MG63 (cell line): Measurements from ENCODE around the gene CDH4. TPM values are rescaled to one million over a fixed set of nuclear protein-coding genes. Genes with fewer than 3 reads are reported as not detected.

Experiments used
- DNase-seq: peaks from one replicate; pipeline ENCODE4 v3.0.0-alpha.2; 2020
- H3K27me3 ChIP-seq: fragments of 250-450 bp; sonication (Bioruptor Pico); 2 replicates; pipeline ENCODE4 v1.5.1; 2020; ENCODE audit warnings: mild to moderate bottlenecking, moderate library complexity
- H3K36me3 ChIP-seq: fragments of 250-450 bp; sonication (Bioruptor Pico); 2 replicates; pipeline ENCODE4 v1.5.1; 2020; ENCODE audit warnings: mild to moderate bottlenecking, moderate library complexity
- H3K4me3 ChIP-seq: fragments of 250-450 bp; sonication (Bioruptor Pico); 2 replicates; pipeline ENCODE4 v1.5.1; 2020; ENCODE audit warnings: mild to moderate bottlenecking, moderate library complexity
- H3K9me3 ChIP-seq: fragments of 250-450 bp; sonication (Bioruptor Pico); 2 replicates; pipeline ENCODE4 v1.5.1; 2020; ENCODE audit warnings: mild to moderate bottlenecking, moderate library complexity
- total RNA-seq: library from RNA; depleted of rRNA; stranded (reverse); fragments of >200 nt; shearing (Covaris generic); gene quantifications from 2 replicates; pipeline ENCODE4 v1.2.3, GENCODE V29; 2014; ENCODE audit warnings: low replicate concordance

The CDH4 gene
- total RNA-seq, 1 experiment from 2014 or later, result not detected

- DNase-seq, result no peak
- Histone ChIP-seq H3K27me3 (peaks cover 23% of the 10 kb centered on the region), H3K9me3 (no peaks in the 10 kb centered on the region), H3K36me3 (no peaks in the 10 kb centered on the region), H3K4me3 (no peak overlapping the region)
These were observed 373.2 kb downstream of the CDH4 start for GRCh38 chr20:61625246-61625645.

- Histone ChIP-seq H3K36me3 (no peaks in the 10 kb centered on the region), H3K4me3 (no peak overlapping the region), H3K27me3 (peaks cover 21% of the 10 kb centered on the region), H3K9me3 (no peaks in the 10 kb centered on the region)
- no peak for DNase-seq
These were observed 374.4 kb downstream of the CDH4 start for GRCh38 chr20:61626412-61626811.

- no peaks in the 10 kb centered on the region for H3K9me3 ChIP-seq
- no peak for DNase-seq
- no peak overlapping the region for H3K4me3 ChIP-seq
- peaks cover 21% of the 10 kb centered on the region for H3K27me3 ChIP-seq
- H3K36me3 ChIP-seq, result no peaks in the 10 kb centered on the region
These were observed 375.8 kb downstream of the CDH4 start for GRCh38 chr20:61627791-61628415.

GRCh38 chr20:61628480-61628879 lies 376.4 kb downstream of the CDH4 start:
- H3K27me3 ChIP-seq, result peaks cover 18% of the 10 kb centered on the region
- DNase-seq, result no peak

GRCh38 chr20:61628901-61629601 lies 377.0 kb downstream of the CDH4 start:
- Histone ChIP-seq H3K9me3 (no peaks in the 10 kb centered on the region), H3K4me3 (no peak overlapping the region), H3K36me3 (no peaks in the 10 kb centered on the region), H3K27me3 (peaks cover 21% of the 10 kb centered on the region)
- DNase-seq, result no peak

More at GRCh38 chr20:61628480-61628879, 376.4 kb downstream of the CDH4 start:
- H3K36me3 ChIP-seq, result no peaks in the 10 kb centered on the region
- no peak overlapping the region for H3K4me3 ChIP-seq
- no peaks in the 10 kb centered on the region for H3K9me3 ChIP-seq

- Histone ChIP-seq H3K27me3 (peaks cover 23% of the 10 kb centered on the region), H3K36me3 (no peaks in the 10 kb centered on the region), H3K4me3 (no peak overlapping the region)
These were observed 377.7 kb downstream of the CDH4 start for GRCh38 chr20:61629602-61630390.

GRCh38 chr20:61630391-61630650 lies 378.3 kb downstream of the CDH4 start:
- H3K9me3 ChIP-seq, result no peaks in the 10 kb centered on the region
- no peak for DNase-seq
- H3K36me3 ChIP-seq, result no peaks in the 10 kb centered on the region
- H3K27me3 ChIP-seq, result peaks cover 23% of the 10 kb centered on the region
- H3K4me3 ChIP-seq, result no peak overlapping the region

More at GRCh38 chr20:61629602-61630390, 377.7 kb downstream of the CDH4 start:
- DNase-seq, result no peak
- no peaks in the 10 kb centered on the region for H3K9me3 ChIP-seq

GRCh38 chr20:61630816-61631215 lies 378.8 kb downstream of the CDH4 start:
- Histone ChIP-seq H3K4me3 (no peak overlapping the region), H3K36me3 (no peaks in the 10 kb centered on the region), H3K9me3 (no peaks in the 10 kb centered on the region), H3K27me3 (peaks cover 20% of the 10 kb centered on the region)
- no peak for DNase-seq

- Histone ChIP-seq H3K27me3 (peaks cover 18% of the 10 kb centered on the region), H3K36me3 (no peaks in the 10 kb centered on the region), H3K9me3 (no peaks in the 10 kb centered on the region), H3K4me3 (no peak overlapping the region)
- no peak for DNase-seq
These were observed 379.7 kb downstream of the CDH4 start for GRCh38 chr20:61631751-61632150.

- no peaks in the 10 kb centered on the region for H3K9me3 ChIP-seq
These were observed 380.9 kb downstream of the CDH4 start for GRCh38 chr20:61633004-61633403.

GRCh38 chr20:61634376-61635145 lies 382.5 kb downstream of the CDH4 start:
- peaks cover 7% of the 10 kb centered on the region for H3K27me3 ChIP-seq

More at GRCh38 chr20:61633004-61633403, 380.9 kb downstream of the CDH4 start:
- Histone ChIP-seq H3K27me3 (peaks cover 14% of the 10 kb centered on the region), H3K36me3 (no peaks in the 10 kb centered on the region), H3K4me3 (no peak overlapping the region)
- no peak for DNase-seq

GRCh38 chr20:61635721-61636455 lies 383.8 kb downstream of the CDH4 start:
- DNase-seq, result no peak
- Histone ChIP-seq H3K4me3 (no peak overlapping the region), H3K27me3 (peaks cover 7% of the 10 kb centered on the region), H3K9me3 (no peaks in the 10 kb centered on the region), H3K36me3 (no peaks in the 10 kb centered on the region)

More at GRCh38 chr20:61634376-61635145, 382.5 kb downstream of the CDH4 start:
- no peak for DNase-seq
- H3K36me3 ChIP-seq, result no peaks in the 10 kb centered on the region
- H3K9me3 ChIP-seq, result no peaks in the 10 kb centered on the region
- no peak overlapping the region for H3K4me3 ChIP-seq

- no peaks in the 10 kb centered on the region for H3K9me3 ChIP-seq
- peaks cover 7% of the 10 kb centered on the region for H3K27me3 ChIP-seq
- DNase-seq, result no peak
- H3K4me3 ChIP-seq, result no peak overlapping the region
- H3K36me3 ChIP-seq, result no peaks in the 10 kb centered on the region
These were observed 384.6 kb downstream of the CDH4 start for GRCh38 chr20:61636531-61637116.

GRCh38 chr20:61638802-61639585 lies 386.9 kb downstream of the CDH4 start:
- Histone ChIP-seq H3K27me3 (peaks cover 4% of the 10 kb centered on the region; the same call in 1 of the 2 replicates), H3K4me3 (no peak overlapping the region), H3K9me3 (no peaks in the 10 kb centered on the region), H3K36me3 (no peaks in the 10 kb centered on the region)
- DNase-seq, result no peak

GRCh38 chr20:61640131-61640870 lies 388.2 kb downstream of the CDH4 start:
- H3K4me3 ChIP-seq, result no peak overlapping the region
- peak; percentile 26 for DNase-seq
- peaks cover 2% of the 10 kb centered on the region; the same call in 1 of the 2 replicates for H3K27me3 ChIP-seq
- no peaks in the 10 kb centered on the region for H3K36me3 ChIP-seq
- no peaks in the 10 kb centered on the region for H3K9me3 ChIP-seq
